Measurements from ENCODE around the gene PMEPA1. TPM values are rescaled to one million over a fixed set of nuclear protein-coding genes. Genes with fewer than 3 reads are reported as not detected.

PMEPA1 gene
- total and polyA plus RNA-seq, 4 donors, result 0.61 to 1.5 (median 1.1) TPM

DNA sequence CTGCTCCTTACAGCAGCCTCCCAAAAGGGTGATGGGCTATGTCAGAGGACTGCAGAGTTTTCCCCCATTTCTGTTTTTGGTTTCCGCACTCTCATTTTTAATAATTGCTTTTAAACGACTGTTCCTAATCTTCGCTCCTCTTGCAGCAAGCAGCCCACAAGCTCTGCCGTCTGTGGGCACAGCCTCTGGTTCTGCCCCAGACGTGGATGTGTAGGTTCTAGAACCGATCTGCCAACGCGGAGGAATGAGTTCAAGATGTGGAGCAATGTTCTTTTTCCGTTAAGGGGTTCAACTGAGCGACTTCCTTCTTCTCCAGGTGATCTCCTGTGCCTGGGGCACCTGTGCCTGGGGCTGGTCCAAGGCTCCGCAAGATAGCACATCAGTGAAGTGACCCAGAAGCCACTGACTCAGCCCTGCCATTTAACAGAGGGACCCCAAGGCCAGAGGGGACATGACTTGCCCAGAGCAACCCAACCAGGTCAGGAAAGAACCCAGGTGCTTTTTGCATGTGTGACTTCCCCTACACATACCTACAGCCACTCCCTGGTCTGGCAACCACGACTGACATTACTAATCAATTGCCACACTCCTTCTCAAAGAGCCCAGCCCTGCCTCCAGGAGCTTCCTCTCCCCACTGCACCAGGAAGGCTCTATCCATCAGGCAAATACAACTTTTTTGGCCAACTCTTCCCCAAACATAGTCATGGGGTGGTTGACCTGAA lies 22.7 kb downstream of the PMEPA1 start:
- H3K4me1 ChIP-seq (ENCODE audit: control insufficient read depth in 4 of 4, insufficient read depth in 4 of 4, low read length in 3 of 4), result peaks cover 0 to 3% (median 0%) of the 10 kb centered on the region in 4 donors
- no peaks in the 10 kb centered on the region for H3K36me3 ChIP-seq (ENCODE audit: control insufficient read depth in 4 of 4, insufficient read depth in 3 of 4, low read depth in 1 of 4, low read length in 3 of 4)
- H3K9ac ChIP-seq (ENCODE audit: low read depth in 1 of 2, low read length in 2 of 2), result no peak overlapping the region
- no peak for DNase-seq (ENCODE audit: low spot score)
- H3K4me3 ChIP-seq (ENCODE audit: low read depth in 1 of 3, low read length in 3 of 3), result no peak overlapping the region
- no peaks in the 10 kb centered on the region for H3K9me3 ChIP-seq (ENCODE audit: control insufficient read depth in 4 of 4, low read length in 3 of 4)
- H3K27ac ChIP-seq (ENCODE audit: low read depth in 1 of 2, low read length in 2 of 2), result no peak overlapping the region
- TF ChIP-seq, protein P1, sequence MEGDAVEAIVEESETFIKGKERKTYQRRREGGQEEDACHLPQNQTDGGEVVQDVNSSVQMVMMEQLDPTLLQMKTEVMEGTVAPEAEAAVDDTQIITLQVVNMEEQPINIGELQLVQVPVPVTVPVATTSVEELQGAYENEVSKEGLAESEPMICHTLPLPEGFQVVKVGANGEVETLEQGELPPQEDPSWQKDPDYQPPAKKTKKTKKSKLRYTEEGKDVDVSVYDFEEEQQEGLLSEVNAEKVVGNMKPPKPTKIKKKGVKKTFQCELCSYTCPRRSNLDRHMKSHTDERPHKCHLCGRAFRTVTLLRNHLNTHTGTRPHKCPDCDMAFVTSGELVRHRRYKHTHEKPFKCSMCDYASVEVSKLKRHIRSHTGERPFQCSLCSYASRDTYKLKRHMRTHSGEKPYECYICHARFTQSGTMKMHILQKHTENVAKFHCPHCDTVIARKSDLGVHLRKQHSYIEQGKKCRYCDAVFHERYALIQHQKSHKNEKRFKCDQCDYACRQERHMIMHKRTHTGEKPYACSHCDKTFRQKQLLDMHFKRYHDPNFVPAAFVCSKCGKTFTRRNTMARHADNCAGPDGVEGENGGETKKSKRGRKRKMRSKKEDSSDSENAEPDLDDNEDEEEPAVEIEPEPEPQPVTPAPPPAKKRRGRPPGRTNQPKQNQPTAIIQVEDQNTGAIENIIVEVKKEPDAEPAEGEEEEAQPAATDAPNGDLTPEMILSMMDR (IDR thresholded peaks at IDR 0.05; ENCODE audit: low read depth, low read length, missing input control), result no peak
- TF ChIP-seq YY1 (IDR thresholded peaks at IDR 0.05) (no peak), EGR1 (IDR thresholded peaks at IDR 0.05; ENCODE audit: low read depth in 2 of 2) (no peak), RXRA (IDR thresholded peaks at IDR 0.05) (no peak)
- TF ChIP-seq, protein P2, sequence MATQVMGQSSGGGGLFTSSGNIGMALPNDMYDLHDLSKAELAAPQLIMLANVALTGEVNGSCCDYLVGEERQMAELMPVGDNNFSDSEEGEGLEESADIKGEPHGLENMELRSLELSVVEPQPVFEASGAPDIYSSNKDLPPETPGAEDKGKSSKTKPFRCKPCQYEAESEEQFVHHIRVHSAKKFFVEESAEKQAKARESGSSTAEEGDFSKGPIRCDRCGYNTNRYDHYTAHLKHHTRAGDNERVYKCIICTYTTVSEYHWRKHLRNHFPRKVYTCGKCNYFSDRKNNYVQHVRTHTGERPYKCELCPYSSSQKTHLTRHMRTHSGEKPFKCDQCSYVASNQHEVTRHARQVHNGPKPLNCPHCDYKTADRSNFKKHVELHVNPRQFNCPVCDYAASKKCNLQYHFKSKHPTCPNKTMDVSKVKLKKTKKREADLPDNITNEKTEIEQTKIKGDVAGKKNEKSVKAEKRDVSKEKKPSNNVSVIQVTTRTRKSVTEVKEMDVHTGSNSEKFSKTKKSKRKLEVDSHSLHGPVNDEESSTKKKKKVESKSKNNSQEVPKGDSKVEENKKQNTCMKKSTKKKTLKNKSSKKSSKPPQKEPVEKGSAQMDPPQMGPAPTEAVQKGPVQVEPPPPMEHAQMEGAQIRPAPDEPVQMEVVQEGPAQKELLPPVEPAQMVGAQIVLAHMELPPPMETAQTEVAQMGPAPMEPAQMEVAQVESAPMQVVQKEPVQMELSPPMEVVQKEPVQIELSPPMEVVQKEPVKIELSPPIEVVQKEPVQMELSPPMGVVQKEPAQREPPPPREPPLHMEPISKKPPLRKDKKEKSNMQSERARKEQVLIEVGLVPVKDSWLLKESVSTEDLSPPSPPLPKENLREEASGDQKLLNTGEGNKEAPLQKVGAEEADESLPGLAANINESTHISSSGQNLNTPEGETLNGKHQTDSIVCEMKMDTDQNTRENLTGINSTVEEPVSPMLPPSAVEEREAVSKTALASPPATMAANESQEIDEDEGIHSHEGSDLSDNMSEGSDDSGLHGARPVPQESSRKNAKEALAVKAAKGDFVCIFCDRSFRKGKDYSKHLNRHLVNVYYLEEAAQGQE (IDR thresholded peaks at IDR 0.05), result no peak
- TF ChIP-seq, protein P3, sequence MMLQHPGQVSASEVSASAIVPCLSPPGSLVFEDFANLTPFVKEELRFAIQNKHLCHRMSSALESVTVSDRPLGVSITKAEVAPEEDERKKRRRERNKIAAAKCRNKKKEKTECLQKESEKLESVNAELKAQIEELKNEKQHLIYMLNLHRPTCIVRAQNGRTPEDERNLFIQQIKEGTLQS (IDR thresholded peaks at IDR 0.05), result no peak
- H3K27me3 ChIP-seq (ENCODE audit: control insufficient read depth in 4 of 4, insufficient read depth in 4 of 4, low read length in 3 of 4), result peaks cover 0 to 3% (median 1%) of the 10 kb centered on the region in 4 donors
- 82% methylated on average over 12 of the region's 12 CpGs for WGBS

- no peaks in the 10 kb centered on the region for H3K9me3 ChIP-seq (ENCODE audit: control insufficient read depth in 4 of 4, low read length in 3 of 4)
- no peaks in the 10 kb centered on the region for H3K36me3 ChIP-seq (ENCODE audit: control insufficient read depth in 4 of 4, insufficient read depth in 3 of 4, low read depth in 1 of 4, low read length in 3 of 4)
- no peak overlapping the region for H3K4me3 ChIP-seq (ENCODE audit: low read depth in 1 of 3, low read length in 3 of 3)
- no peak overlapping the region for H3K9ac ChIP-seq (ENCODE audit: low read depth in 1 of 2, low read length in 2 of 2)
- no peak for DNase-seq (ENCODE audit: low spot score)
- peaks cover 0 to 3% (median 0%) of the 10 kb centered on the region in 4 donors for H3K4me1 ChIP-seq (ENCODE audit: control insufficient read depth in 4 of 4, insufficient read depth in 4 of 4, low read length in 3 of 4)
- WGBS, result 65% methylated on average over 21 of the region's 21 CpGs
- H3K27me3 ChIP-seq (ENCODE audit: control insufficient read depth in 4 of 4, insufficient read depth in 4 of 4, low read length in 3 of 4), result no peaks in the 10 kb centered on the region
- H3K27ac ChIP-seq (ENCODE audit: low read depth in 1 of 2, low read length in 2 of 2), result no peak overlapping the region
- TF ChIP-seq, protein P2 (IDR thresholded peaks at IDR 0.05), result no peak
- TF ChIP-seq EGR1 (IDR thresholded peaks at IDR 0.05; ENCODE audit: low read depth in 2 of 2) (no peak), SP1 (IDR thresholded peaks at IDR 0.05) (no peak), JUND (IDR thresholded peaks at IDR 0.05) (no peak), GABPA (IDR thresholded peaks at IDR 0.05 in 1 of 2, conservative IDR thresholded peaks at IDR 0.05 in 1 of 2) (no peak), YY1 (IDR thresholded peaks at IDR 0.05) (no peak), FOXA1 (IDR thresholded peaks at IDR 0.05) (no peak)
- TF ChIP-seq, protein P4, sequence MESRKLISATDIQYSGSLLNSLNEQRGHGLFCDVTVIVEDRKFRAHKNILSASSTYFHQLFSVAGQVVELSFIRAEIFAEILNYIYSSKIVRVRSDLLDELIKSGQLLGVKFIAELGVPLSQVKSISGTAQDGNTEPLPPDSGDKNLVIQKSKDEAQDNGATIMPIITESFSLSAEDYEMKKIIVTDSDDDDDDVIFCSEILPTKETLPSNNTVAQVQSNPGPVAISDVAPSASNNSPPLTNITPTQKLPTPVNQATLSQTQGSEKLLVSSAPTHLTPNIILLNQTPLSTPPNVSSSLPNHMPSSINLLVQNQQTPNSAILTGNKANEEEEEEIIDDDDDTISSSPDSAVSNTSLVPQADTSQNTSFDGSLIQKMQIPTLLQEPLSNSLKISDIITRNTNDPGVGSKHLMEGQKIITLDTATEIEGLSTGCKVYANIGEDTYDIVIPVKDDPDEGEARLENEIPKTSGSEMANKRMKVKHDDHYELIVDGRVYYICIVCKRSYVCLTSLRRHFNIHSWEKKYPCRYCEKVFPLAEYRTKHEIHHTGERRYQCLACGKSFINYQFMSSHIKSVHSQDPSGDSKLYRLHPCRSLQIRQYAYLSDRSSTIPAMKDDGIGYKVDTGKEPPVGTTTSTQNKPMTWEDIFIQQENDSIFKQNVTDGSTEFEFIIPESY (IDR thresholded peaks at IDR 0.05), result no peak
- TF ChIP-seq, protein P5, sequence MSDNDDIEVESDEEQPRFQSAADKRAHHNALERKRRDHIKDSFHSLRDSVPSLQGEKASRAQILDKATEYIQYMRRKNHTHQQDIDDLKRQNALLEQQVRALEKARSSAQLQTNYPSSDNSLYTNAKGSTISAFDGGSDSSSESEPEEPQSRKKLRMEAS (IDR thresholded peaks at IDR 0.05), result no peak
- TF ChIP-seq, protein P1 (IDR thresholded peaks at IDR 0.05; ENCODE audit: low read depth, low read length, missing input control), result no peak
Observed at GRCh38 chr20:57685146-57685758, 24.6 kb downstream of the PMEPA1 start.
